VCaP (cell line): Measurements from ENCODE around the gene WBP1L.
"Not testable (repeated sequence)": the region's sequence is repeated elsewhere in the genome, so short reads cannot be mapped to it uniquely, and the experiment has no call there.

Experiments used
- H3K27ac ChIP-seq: fragments of 450-650 bp; 2 replicates; pipeline ENCODE4 v1.5.1; 2017
- CTCF ChIP-seq: fragments of 450-650 bp; conservative IDR thresholded peaks from 2 replicates; pipeline ENCODE4 v1.5.1; 2017; ENCODE audit warnings: mild to moderate bottlenecking, moderate library complexity

The WBP1L gene

GRCh38 chr10:102741726-102742237 is 2.0 kb upstream of the WBP1L start:
- TF ChIP-seq CTCF: no peak
- H3K27ac ChIP-seq: no peak overlapping the region

- not testable (repeated sequence) for H3K27ac ChIP-seq
These were observed 1.4 kb upstream of the WBP1L start for GRCh38 chr10:102742313-102742712.

GRCh38 chr10:102743078-102743587 is 615 bp upstream of the WBP1L start:
- TF ChIP-seq CTCF: no peak
- no peak overlapping the region; the same call in 1 of the 2 replicates for H3K27ac ChIP-seq

DNA sequence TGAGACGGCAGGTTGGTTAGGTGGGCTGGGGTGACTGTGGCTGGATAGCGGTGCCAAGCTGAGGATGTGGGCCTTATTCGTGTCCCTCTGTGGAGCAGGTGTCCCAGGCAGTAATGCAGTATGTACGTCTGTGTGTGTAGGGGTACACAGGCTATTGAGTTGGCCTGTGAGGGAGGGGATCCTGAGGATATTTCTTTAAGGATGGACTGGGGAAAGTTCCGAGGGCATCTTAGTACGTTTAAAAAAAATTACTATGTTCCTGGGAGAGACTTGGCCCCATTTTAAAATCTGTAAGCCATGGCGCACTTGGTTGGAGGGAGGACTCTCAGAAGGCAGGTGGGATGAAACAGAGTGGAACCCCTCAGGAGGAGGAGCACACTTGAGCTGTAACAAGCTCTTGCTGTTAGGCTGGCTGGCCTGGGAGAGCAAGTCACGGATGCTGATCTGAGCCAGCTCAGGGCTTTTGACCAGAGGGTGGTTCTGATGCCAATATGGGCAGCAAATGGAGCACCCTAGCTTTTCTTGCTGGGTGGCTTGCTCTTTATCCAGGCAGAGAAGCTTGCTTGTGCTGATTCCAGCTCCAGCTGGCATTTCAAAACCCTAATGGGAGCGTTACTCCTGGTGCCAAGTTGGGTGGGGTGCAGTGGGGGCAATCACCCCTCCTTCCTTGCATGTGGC is 765 bp downstream of the WBP1L start:
- peak overlapping the region; percentile 71; the same call in 1 of the 2 replicates for H3K27ac ChIP-seq
- TF ChIP-seq CTCF: no peak

GRCh38 chr10:102745157-102745556 is 1.4 kb downstream of the WBP1L start:
- TF ChIP-seq CTCF: no peak
- H3K27ac ChIP-seq: peak overlapping the region; percentile 71; the same call in 1 of the 2 replicates

DNA sequence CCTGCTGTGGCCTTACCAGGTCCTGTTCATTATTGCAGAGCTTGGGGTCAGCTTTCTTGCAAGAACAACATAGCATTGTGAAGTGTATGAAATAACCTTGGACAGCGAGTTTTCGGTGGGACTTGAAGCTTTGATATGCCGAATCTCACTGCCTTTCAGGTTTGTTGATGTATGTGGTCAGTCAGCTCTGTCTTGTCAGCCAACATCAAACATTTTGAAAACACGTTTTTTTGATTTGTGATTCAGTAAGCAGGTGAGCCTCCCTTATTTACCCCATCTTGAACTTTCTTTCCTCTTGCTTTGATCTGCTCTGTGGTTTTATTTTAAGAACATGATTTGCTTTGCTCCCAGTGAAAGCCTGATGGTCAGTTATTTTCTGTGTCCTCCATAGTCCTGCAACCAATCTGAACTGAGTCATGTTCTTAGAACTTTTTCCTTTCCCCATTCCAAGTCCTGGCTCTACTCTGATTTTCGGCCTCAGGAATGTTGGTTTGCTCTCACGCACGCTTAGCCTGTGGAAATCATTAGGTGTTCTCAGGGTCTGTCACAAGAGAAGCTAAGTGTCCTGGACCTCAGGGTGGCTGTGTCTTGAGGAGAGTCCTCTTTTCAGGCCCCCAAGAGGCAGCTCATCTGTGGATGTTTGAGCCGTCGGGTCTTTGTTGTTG is 8.7 kb downstream of the WBP1L start:
- no peak overlapping the region for H3K27ac ChIP-seq
- no peak for TF ChIP-seq CTCF

GRCh38 chr10:102752934-102753664 is 9.4 kb downstream of the WBP1L start:
- H3K27ac ChIP-seq: peak overlapping the region; percentile 6; the same call in 1 of the 2 replicates
- TF ChIP-seq CTCF: peak; percentile 74
